Measurements from ENCODE around the gene CD2. TPM values are rescaled to one million over a fixed set of nuclear protein-coding genes. Genes with fewer than 3 reads are reported as not detected.
"Not testable (repeated sequence)": the region's sequence is repeated elsewhere in the genome, so short reads cannot be mapped to it uniquely, and the experiment has no call there.

CD2 gene
- total RNA-seq, 4 donors from 2014 or later: 0.42 to 4.3 (median 0.90) TPM

DNA sequence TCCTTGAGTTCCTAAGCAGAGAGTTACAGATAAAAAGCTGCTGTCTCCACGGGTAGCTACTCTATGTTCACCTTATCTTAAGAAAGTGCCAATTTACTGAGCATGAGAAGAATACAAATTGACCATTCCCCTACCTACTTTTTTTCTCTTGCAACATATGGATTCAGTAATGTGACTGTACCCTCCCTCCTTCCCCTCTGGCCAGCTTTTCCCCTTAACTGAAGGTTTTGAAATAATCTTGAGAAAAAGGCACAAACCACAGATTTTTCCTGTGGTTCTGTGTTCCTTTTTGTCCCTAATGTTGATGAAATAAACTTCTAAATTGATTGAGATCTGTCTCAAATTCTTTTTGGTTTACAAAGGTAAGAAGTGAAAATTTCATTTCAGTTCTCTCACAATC is 2.6 kb upstream of the CD2 start:
- 35% methylated on average over 1 of the region's 1 CpG for WGBS
- Histone ChIP-seq H3K4me1 (no peaks in the 10 kb centered on the region), H3K36me3 (no peaks in the 10 kb centered on the region), H3K4me3 (no peak overlapping the region), H3K27ac (replicated peaks in 1 of 4) (no peak overlapping the region), H3K9me3 (peaks cover 0 to 29% (median 23%) of the 10 kb centered on the region in 4 donors), H3K27me3 (no peaks in the 10 kb centered on the region)
- TF ChIP-seq, protein P1, sequence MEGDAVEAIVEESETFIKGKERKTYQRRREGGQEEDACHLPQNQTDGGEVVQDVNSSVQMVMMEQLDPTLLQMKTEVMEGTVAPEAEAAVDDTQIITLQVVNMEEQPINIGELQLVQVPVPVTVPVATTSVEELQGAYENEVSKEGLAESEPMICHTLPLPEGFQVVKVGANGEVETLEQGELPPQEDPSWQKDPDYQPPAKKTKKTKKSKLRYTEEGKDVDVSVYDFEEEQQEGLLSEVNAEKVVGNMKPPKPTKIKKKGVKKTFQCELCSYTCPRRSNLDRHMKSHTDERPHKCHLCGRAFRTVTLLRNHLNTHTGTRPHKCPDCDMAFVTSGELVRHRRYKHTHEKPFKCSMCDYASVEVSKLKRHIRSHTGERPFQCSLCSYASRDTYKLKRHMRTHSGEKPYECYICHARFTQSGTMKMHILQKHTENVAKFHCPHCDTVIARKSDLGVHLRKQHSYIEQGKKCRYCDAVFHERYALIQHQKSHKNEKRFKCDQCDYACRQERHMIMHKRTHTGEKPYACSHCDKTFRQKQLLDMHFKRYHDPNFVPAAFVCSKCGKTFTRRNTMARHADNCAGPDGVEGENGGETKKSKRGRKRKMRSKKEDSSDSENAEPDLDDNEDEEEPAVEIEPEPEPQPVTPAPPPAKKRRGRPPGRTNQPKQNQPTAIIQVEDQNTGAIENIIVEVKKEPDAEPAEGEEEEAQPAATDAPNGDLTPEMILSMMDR (IDR thresholded peaks at IDR 0.05): no peak
- TF ChIP-seq POLR2AphosphoS5 (IDR thresholded peaks at IDR 0.05): no peak
- no peak for TF ChIP-seq EP300 (IDR thresholded peaks at IDR 0.05)
- no peak for TF ChIP-seq POLR2A (IDR thresholded peaks at IDR 0.05; ENCODE audit: low read depth)
- intact Hi-C loops (cut with DNase I): no loop called here
- no peak for DNase-seq (ENCODE audit: extremely low spot score)

DNA sequence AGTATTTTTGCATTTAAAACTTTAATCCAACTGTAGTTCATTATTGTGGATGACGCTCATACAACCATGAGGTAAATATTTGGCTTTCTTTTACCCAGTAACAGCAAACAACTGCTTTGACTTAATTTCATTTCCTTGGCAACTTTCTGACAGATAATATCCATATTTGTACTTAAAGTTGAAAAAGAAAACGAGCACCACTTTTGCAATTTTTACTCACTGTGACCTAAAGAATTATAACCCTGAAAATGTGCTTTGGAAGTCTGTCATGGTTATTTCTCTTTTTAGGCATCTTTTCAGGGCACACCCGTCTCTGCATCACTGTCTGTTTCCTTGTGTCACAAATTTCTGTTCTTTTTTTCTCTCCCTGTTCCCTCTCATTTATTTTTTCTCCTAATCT is 918 bp upstream of the CD2 start:
- Histone ChIP-seq H3K4me1 (no peaks in the 10 kb centered on the region), H3K9me3 (peaks cover 0 to 13% (median 12%) of the 10 kb centered on the region in 4 donors), H3K36me3 (no peaks in the 10 kb centered on the region), H3K27me3 (no peaks in the 10 kb centered on the region), H3K27ac (replicated peaks in 1 of 4) (no peak overlapping the region), H3K4me3 (no peak overlapping the region)
- intact Hi-C loops (cut with DNase I): no loop called here
- WGBS: 65% methylated on average over 3 of the region's 3 CpGs
- TF ChIP-seq POLR2AphosphoS5 (IDR thresholded peaks at IDR 0.05) (no peak), EP300 (IDR thresholded peaks at IDR 0.05) (no peak)
- TF ChIP-seq, protein P1 (IDR thresholded peaks at IDR 0.05): no peak
- DNase-seq (ENCODE audit: extremely low spot score): no peak

DNA sequence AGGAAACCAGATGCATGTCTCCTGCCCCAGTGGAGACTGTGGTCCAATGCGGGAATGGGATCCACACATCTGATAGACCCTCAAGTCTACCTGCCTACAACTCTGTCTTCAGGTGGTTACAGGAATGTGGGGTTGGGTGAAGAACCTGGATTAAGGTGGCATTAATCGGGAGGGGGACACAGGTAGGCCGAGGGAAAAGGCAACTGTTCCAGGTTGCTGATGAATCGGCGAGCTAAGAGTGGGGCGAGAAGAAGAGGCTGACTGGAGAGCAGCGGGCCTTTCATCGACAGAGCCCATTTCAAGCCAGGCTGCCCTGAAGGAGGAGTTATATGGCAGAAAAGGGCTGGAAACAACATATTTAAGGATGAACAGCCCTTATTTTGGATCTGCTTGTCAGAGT is 836 bp downstream of the CD2 start:
- no peaks in the 10 kb centered on the region for H3K36me3 ChIP-seq
- DNase-seq (ENCODE audit: extremely low spot score): no peak
- no peak overlapping the region for H3K27ac ChIP-seq (replicated peaks in 1 of 4)
- H3K27me3 ChIP-seq: no peaks in the 10 kb centered on the region
- H3K4me3 ChIP-seq: peak overlapping the region in 1 of 4 donors; percentile 14
- no peaks in the 10 kb centered on the region for H3K9me3 ChIP-seq
- H3K4me1 ChIP-seq: no peaks in the 10 kb centered on the region
- no peak for TF ChIP-seq EP300 (IDR thresholded peaks at IDR 0.05)
- no peak for TF ChIP-seq POLR2AphosphoS5 (IDR thresholded peaks at IDR 0.05)
- TF ChIP-seq, protein P1 (IDR thresholded peaks at IDR 0.05): no peak
- no peak for TF ChIP-seq POLR2A (IDR thresholded peaks at IDR 0.05; ENCODE audit: low read depth)
- WGBS: 97% methylated on average over 8 of the region's 8 CpGs
- intact Hi-C loops (cut with DNase I): no loop called here

DNA sequence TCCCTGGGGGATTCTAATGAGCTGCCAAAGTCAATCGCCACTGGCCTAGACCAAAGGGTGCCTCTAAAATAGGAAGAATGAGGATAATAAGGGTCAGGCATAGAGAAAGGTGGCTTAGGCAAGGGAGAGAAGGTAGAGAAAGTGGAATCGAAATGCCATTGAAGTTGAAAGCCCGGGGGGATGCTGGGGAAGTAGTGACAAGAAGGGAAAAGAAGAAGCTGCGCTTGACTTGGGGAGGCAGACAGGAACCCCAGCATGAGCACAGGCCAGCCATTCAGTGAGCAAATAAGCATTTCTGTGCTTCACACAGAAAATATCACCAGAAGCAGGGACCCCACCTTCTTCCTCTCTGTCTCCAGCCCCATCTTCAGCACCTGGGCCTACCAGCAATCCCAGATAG is 1.5 kb downstream of the CD2 start:
- intact Hi-C loops (cut with DNase I): no loop called here
- Histone ChIP-seq H3K9me3 (no peaks in the 10 kb centered on the region), H3K36me3 (no peaks in the 10 kb centered on the region), H3K27me3 (no peaks in the 10 kb centered on the region), H3K4me3 (no peak overlapping the region), H3K27ac (replicated peaks in 1 of 4) (no peak overlapping the region), H3K4me1 (no peaks in the 10 kb centered on the region)
- TF ChIP-seq POLR2AphosphoS5 (IDR thresholded peaks at IDR 0.05): no peak
- TF ChIP-seq POLR2A (IDR thresholded peaks at IDR 0.05; ENCODE audit: low read depth): no peak
- TF ChIP-seq EP300 (IDR thresholded peaks at IDR 0.05): no peak
- TF ChIP-seq, protein P1 (IDR thresholded peaks at IDR 0.05): no peak
- no peak for DNase-seq (ENCODE audit: extremely low spot score)
- WGBS: 84% methylated on average over 4 of the region's 4 CpGs

DNA sequence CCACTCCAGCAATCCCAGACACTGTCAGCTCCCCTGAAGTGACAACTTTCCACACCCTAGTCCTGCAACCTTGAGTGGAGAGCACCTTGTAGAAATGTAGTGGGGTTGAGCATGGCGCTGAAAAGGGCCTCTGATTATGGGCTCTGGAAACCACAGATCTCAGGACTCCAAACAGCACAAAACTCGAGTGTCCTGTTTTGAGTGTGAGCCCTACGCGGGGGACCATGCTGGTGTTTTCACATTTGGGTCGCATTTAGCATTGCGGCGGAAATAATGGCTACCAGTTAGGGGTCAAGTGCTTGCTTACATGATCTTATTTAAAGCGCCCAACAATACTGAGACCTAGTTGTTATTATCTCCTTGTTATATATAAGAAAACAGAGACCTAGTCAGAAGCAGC is 1.9 kb downstream of the CD2 start:
- H3K4me1 ChIP-seq; H3K27me3 ChIP-seq; intact Hi-C loops (cut with DNase I); H3K27ac ChIP-seq (replicated peaks in 1 of 4); DNase-seq (ENCODE audit: extremely low spot score); H3K9me3 ChIP-seq; H3K36me3 ChIP-seq; H3K4me3 ChIP-seq: not testable (repeated sequence)
- 97% methylated on average over 5 of the region's 8 CpGs for WGBS

DNA sequence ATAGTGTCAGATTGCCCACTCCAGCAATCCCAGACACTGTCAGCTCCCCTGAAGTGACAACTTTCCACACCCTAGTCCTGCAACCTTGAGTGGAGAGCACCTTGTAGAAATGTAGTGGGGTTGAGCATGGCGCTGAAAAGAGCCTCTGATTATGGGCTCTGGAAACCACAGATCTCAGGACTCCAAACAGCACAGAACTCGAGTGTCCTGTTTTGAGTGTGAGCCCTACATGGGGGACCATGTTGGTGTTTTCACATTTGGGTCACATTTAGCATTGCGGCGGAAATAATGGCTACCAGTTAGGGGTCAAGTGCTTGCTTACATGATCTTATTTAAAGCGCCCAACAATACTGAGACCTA is 4.2 kb downstream of the CD2 start:
- intact Hi-C loops (cut with DNase I); H3K27ac ChIP-seq (replicated peaks in 1 of 4); H3K9me3 ChIP-seq; DNase-seq (ENCODE audit: extremely low spot score); H3K27me3 ChIP-seq; H3K4me3 ChIP-seq; H3K36me3 ChIP-seq; H3K4me1 ChIP-seq: not testable (repeated sequence)
- 90% methylated on average over 4 of the region's 5 CpGs for WGBS

Data from esophagus muscularis mucosa (tissue), 4 donors.